GM12878 (cell line): ENCODE measurements around the gene SPINT2. TPM values are rescaled to one million over a fixed set of nuclear protein-coding genes. Genes with fewer than 3 reads are reported as not detected.
"Not testable (repeated sequence)": the region's sequence is repeated elsewhere in the genome, so short reads cannot be mapped to it uniquely, and the experiment has no call there.

Experiments
- ATAC-seq: fragments of 200-7000 bp; cut with Tn5 transposase; 3 replicates; pipeline ENCODE4 v1.9.1; 2020; ENCODE audit warnings: mild to moderate bottlenecking, moderate library complexity
- BruUV-seq: library from RNA; stranded (reverse); fragments of 400-500 nt; replicated peaks from 2 replicates; lab custom pipeline; 2021; lab: Mats Ljungman, UMichigan
- CTCF ChIA-PET: fragments of 300-600 bp; sonication (Branson Sonifier 250); formaldehyde crosslinking; extraction: SDS; loops from one replicate; lab custom pipeline; 2021; ENCODE audit warnings: inconsistent platforms; lab: Yijun Ruan, JAX
- POLR2A ChIA-PET: fragments of 350-600 bp; formaldehyde crosslinking; extraction: SDS; loops from one replicate; lab custom pipeline; 2021; ENCODE audit warnings: inconsistent platforms; lab: Charles Lee
- RAD21 ChIA-PET: fragments of 300-600 bp; sonication (Branson Sonifier 250); formaldehyde crosslinking; loops from one replicate; lab custom pipeline; 2023; ENCODE audit warnings: antibody characterized with exemption; ENCODE audit not compliant: unreplicated experiment; lab: Charles Lee
- SMC1A ChIA-PET: fragments of 300-600 bp; sonication (Branson Sonifier 250); formaldehyde crosslinking; loops from one replicate; lab custom pipeline; 2023; ENCODE audit not compliant: unreplicated experiment, uncharacterized antibody; lab: Charles Lee
- DNase-seq: peaks from one replicate; pipeline ENCODE4 v3.0.0-alpha.2; 2011; ENCODE audit warnings: low read depth, low spot score
- FAIRE-seq: peaks from 3 replicates; lab custom pipeline; 2011; peaks lifted over from hg19 to GRCh38; lab: Jason Lieb, UNC
- H2AFZ ChIP-seq: 2 replicates; pipeline ENCODE4 v1.6.0; 2011; ENCODE audit warnings: low read depth, low read length, control low read depth; ENCODE audit not compliant: control insufficient read depth
- H3K27ac ChIP-seq: 2 replicates; pipeline ENCODE4 v1.5.1; 2011; ENCODE audit warnings: control low read depth; ENCODE audit not compliant: control insufficient read depth, insufficient read depth
- H3K27me3 ChIP-seq, 2 experiments: replicated peaks in 1 of 2; 2 replicates each; pipeline versions ENCODE4 v1.6.0 to v1.6.1; 2011; ENCODE audit warnings: low read length in 1 of 2; ENCODE audit not compliant: control insufficient read depth in 2 of 2, insufficient read depth in 2 of 2
- H3K36me3 ChIP-seq, 2 experiments: 2 replicates each; pipeline ENCODE4 v1.5.1; 2011; ENCODE audit warnings: low read length in 1 of 2; ENCODE audit not compliant: control insufficient read depth in 2 of 2, insufficient read depth in 2 of 2
- H3K4me1 ChIP-seq: 2 replicates; pipeline ENCODE4 v1.6.1; 2011; ENCODE audit warnings: mild to moderate bottlenecking, low read length, moderate library complexity, mixed read lengths; ENCODE audit not compliant: control insufficient read depth, insufficient read depth
- H3K4me2 ChIP-seq: 2 replicates; pipeline ENCODE4 v1.6.0; 2011; ENCODE audit warnings: control low read depth; ENCODE audit not compliant: control insufficient read depth, insufficient read depth
- H3K4me3 ChIP-seq: fragments of 200-600 bp; sonication (generic); 2 replicates; pipeline ENCODE4 v1.5.1; 2016
- H3K79me2 ChIP-seq: 2 replicates; pipeline ENCODE4 v1.6.0; 2011; ENCODE audit warnings: low read length; ENCODE audit not compliant: control insufficient read depth, insufficient read depth
- H3K9ac ChIP-seq: 2 replicates; pipeline ENCODE4 v1.8.0; 2011; ENCODE audit warnings: low read length, control low read depth, mixed read lengths; ENCODE audit not compliant: control insufficient read depth, insufficient read depth
- H3K9me3 ChIP-seq: replicated peaks from 3 replicates; pipeline ENCODE4 v1.5.1; 2011; ENCODE audit warnings: mild to moderate bottlenecking, low read length; ENCODE audit not compliant: control insufficient read depth, insufficient read depth
- H4K20me1 ChIP-seq: 2 replicates; pipeline ENCODE4 v1.6.0; 2011; ENCODE audit not compliant: control insufficient read depth, insufficient read depth
- BMI1 ChIP-seq: fragments of 450-650 bp; IDR thresholded peaks from 2 replicates; pipeline ENCODE4 v1.6.1; 2016; ENCODE audit warnings: mild to moderate bottlenecking, moderate library complexity, borderline replicate concordance
- EP300 ChIP-seq, 2 experiments: fragments of 150-350 bp in 1 of 2; IDR thresholded peaks; 2 replicates each; pipeline ENCODE4 v1.6.1; 2011 to 2012; ENCODE audit warnings: low read depth in 2 of 2, low read length in 2 of 2, borderline replicate concordance in 1 of 2, improper control_type of control experiment in 1 of 2, inconsistent platforms in 1 of 2; ENCODE audit not compliant: control insufficient read depth in 1 of 2
- MYC ChIP-seq: IDR thresholded peaks from 2 replicates; pipeline ENCODE4 v1.6.1; 2011; ENCODE audit warnings: mild to moderate bottlenecking, low read length, moderate library complexity, inconsistent platforms; ENCODE audit not compliant: insufficient read depth, insufficient replicate concordance, insufficient read length, severe bottlenecking
- RAD51 ChIP-seq: fragments of 450-650 bp; IDR thresholded peaks from 2 replicates; pipeline ENCODE4 v1.6.1; 2016; ENCODE audit warnings: moderate library complexity, mild to moderate bottlenecking, inconsistent platforms
- SIN3A ChIP-seq: IDR thresholded peaks from 2 replicates; pipeline ENCODE4 v1.6.1; 2012; ENCODE audit warnings: low read depth, low read length, improper control_type of control experiment
- WGBS: methylation state at CpG from one replicate; pipeline ENCODE4 v1.1.6; 2016; ENCODE audit warnings: low lambda C conversion rate; ENCODE audit not compliant: insufficient replicate concordance, insufficient coverage; ENCODE audit errors: missing lambda C conversion rate; 5-methylcytosine and 5-hydroxymethylcytosine counted together
- in situ Hi-C: fragments of 300-500 bp; cut with MboI; formaldehyde crosslinking; loops from 9 replicates; pipeline ENCODE4 v1.14.3; 2018; ENCODE audit warnings: mixed read lengths
- intact Hi-C: fragments of 100-400 bp; cut with micrococcal nuclease; formaldehyde crosslinking; loops from one replicate; pipeline ENCODE4 v1.14.2; 2022; ENCODE audit not compliant: unreplicated experiment
- polyA plus RNA-seq, 11 experiments: library from polyadenylated mRNA; depleted of rRNA in 4 of 11; unstranded in 6 of 11; stranded (reverse) in 5 of 11; fragments of >200 nt; fragmentation: Nextera tagmentation in 4 of 11; fragmentation: Illumina TruSeq in 1 of 11; extraction: Ambion mirVana in 4 of 11; extraction: Trizol in 1 of 11; gene quantifications; 1 replicate in 1 of 11; 2 replicates in 10 of 11; pipeline versions ENCODE4 v1.2.1 to v1.2.3, GENCODE V29; 2011 to 2016; ENCODE audit warnings: inconsistent platforms in 2 of 11, missing spikeins in 2 of 11, low read depth in 1 of 11
- total RNA-seq, 4 experiments: library from RNA; depleted of rRNA in 3 of 4; stranded (reverse); fragments of >200 nt in 3 of 4; fragmentation: Illumina TruSeq in 1 of 4; extraction: Trizol in 1 of 4; gene quantifications; 2 replicates each; pipeline versions ENCODE4 v1.2.1 to v1.2.3, GENCODE V29; 2013 to 2021
- TF ChIP-seq, protein P1 (sequence below): fragments of 450-650 bp; IDR thresholded peaks from 2 replicates; pipeline ENCODE4 v1.6.1; 2018; ENCODE audit warnings: borderline replicate concordance, mild to moderate bottlenecking; ENCODE audit not compliant: partially characterized antibody
- TF ChIP-seq, protein P2 (sequence below): fragments of 150-350 bp; IDR thresholded peaks from 2 replicates; pipeline ENCODE4 v1.6.1; 2014; ENCODE audit warnings: mild to moderate bottlenecking, low read depth, low read length

The SPINT2 gene
- total and polyA plus RNA-seq, 10 of the 15 experiments (the other 5 are each of a cell fraction or from before 2014, with no cell fraction given): 0.15 to 26.5 (median 17.5) TPM

- H3K9me3 ChIP-seq, POLR2A ChIA-PET, FAIRE-seq, H3K4me3 ChIP-seq, H4K20me1 ChIP-seq, H3K27me3 ChIP-seq, H3K9ac ChIP-seq, H3K4me1 ChIP-seq, BruUV-seq, in situ Hi-C loops, H3K27ac ChIP-seq, H3K36me3 ChIP-seq, H2AFZ ChIP-seq, DNase-seq, H3K79me2 ChIP-seq, ATAC-seq: not testable (repeated sequence)
- ChIA-PET CTCF (interaction anchor here (1.0 to 4.1 kb wide), 5 partner anchors 9 to 322 kb away, joined by 3 to 80 read pairs (median 7); partner anchors contain the start of genes CATSPERG, PSMD8, SIPA1L3 and WDR87), RAD21 (interaction anchor here (0.7 to 3.1 kb wide), 4 partner anchors 112 to 323 kb away, joined by 3 to 16 read pairs (median 3); partner anchors contain the start of gene PSMD8), SMC1A (interaction anchor here (1.3 to 2.5 kb wide), 2 partner anchors 319 to 323 kb away, joined by 3 to 16 read pairs; no protein-coding TSS in a partner anchor)
- intact Hi-C loops: loop anchor here (5.0 kb wide), 1 partner anchor 328 kb away; no protein-coding TSS in a partner anchor
- 0 out of 2 replicates have a peak, but pooled peaks have one; percentile 0 for TF ChIP-seq RAD51
- peak overlapping the region; percentile 72; the same call in 1 of the 2 replicates for H3K4me2 ChIP-seq
- WGBS: 84% methylated on average over 6 of the region's 6 CpGs
Measured at GRCh38 chr19:38224863-38225218, 39.5 kb upstream of the SPINT2 start.

DNA sequence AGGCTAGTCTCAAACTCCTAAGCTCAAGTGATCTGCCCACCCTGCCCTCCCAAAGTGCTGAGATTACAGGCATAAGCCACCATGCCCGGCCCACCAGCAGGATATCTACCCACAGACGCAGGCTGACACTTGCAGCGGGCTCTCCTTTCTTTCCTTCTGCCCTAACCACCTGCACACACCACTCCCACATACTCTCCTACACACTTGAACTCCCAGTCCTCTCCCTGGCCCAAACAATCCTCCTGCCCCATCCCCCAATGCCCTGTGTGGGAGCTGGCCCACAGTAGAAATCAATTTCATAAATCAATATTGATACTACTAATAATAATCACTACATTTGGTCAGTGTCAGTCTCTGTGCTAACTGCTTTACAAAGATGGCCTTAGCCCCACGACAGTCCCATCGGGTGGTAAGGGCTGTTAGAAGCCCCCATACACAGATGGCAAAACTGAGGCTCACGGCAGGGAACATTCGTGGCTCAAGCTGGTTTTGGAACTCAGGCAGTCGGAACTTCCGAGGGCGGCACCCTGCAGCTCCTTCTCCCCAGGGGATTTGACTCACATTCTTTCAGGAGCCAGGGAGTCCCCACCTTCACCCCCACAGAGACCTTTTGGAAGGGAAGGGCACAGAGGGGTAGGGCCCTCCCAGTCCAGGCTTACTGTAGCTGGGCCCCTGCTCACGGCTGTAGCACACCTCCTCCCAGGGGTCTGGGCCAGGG is 36.9 kb upstream of the SPINT2 start:
- no peak for DNase-seq
- ChIA-PET CTCF (interaction anchor here (0.6 to 4.1 kb wide), 8 partner anchors 10 to 325 kb away, joined by 3 to 80 read pairs (median 4); partner anchors contain the start of genes CATSPERG, RASGRP4, SIPA1L3 and WDR87), RAD21 (interaction anchor here (3.1 kb wide), 1 partner anchor 325 kb away, joined by 16 read pairs; no protein-coding TSS in a partner anchor), SMC1A (no interaction called here), POLR2A (no interaction called here)
- in situ Hi-C loops: no loop called here
- no peaks in the 10 kb centered on the region for H4K20me1 ChIP-seq
- 38% methylated on average over 11 of the region's 11 CpGs for WGBS
- H3K27ac ChIP-seq: no peak overlapping the region
- H3K79me2 ChIP-seq: no peaks in the 10 kb centered on the region
- H3K4me1 ChIP-seq: 0 out of 2 replicates have a peak, but pooled peaks cover 4% of the 10 kb centered on the region
- no peak overlapping the region for H2AFZ ChIP-seq
- H3K27me3 ChIP-seq: peaks cover 8% of the 10 kb centered on the region in 2 experiments; a peak in 3 of 4 replicates
- no peaks in the 10 kb centered on the region for H3K9me3 ChIP-seq
- H3K4me2 ChIP-seq: no peak overlapping the region
- no peak for ATAC-seq
- no TSS peak for BruUV-seq
- intact Hi-C loops: loop anchor here (5.0 kb wide), 1 partner anchor 330 kb away; no protein-coding TSS in a partner anchor
- H3K4me3 ChIP-seq: no peak overlapping the region
- no peak overlapping the region for H3K9ac ChIP-seq
- no peaks in the 10 kb centered on the region for H3K36me3 ChIP-seq
- FAIRE-seq: no peak
- TF ChIP-seq EP300 (IDR thresholded peaks at IDR 0.05; ENCODE audit: borderline replicate concordance in 1 of 2, control insufficient read depth in 1 of 2, low read depth in 2 of 2, low read length in 2 of 2) (no peak), BMI1 (no peak), SIN3A (no peak), MYC (no peak)
- TF ChIP-seq, protein P1, sequence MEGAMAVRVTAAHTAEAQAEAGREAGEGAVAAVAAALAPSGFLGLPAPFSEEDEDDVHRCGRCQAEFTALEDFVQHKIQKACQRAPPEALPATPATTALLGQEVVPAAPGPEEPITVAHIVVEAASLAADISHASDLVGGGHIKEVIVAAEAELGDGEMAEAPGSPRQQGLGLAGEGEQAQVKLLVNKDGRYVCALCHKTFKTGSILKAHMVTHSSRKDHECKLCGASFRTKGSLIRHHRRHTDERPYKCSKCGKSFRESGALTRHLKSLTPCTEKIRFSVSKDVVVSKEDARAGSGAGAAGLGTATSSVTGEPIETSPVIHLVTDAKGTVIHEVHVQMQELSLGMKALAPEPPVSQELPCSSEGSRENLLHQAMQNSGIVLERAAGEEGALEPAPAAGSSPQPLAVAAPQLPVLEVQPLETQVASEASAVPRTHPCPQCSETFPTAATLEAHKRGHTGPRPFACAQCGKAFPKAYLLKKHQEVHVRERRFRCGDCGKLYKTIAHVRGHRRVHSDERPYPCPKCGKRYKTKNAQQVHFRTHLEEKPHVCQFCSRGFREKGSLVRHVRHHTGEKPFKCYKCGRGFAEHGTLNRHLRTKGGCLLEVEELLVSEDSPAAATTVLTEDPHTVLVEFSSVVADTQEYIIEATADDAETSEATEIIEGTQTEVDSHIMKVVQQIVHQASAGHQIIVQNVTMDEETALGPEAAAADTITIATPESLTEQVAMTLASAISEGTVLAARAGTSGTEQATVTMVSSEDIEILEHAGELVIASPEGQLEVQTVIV: no peak
- TF ChIP-seq, protein P2, sequence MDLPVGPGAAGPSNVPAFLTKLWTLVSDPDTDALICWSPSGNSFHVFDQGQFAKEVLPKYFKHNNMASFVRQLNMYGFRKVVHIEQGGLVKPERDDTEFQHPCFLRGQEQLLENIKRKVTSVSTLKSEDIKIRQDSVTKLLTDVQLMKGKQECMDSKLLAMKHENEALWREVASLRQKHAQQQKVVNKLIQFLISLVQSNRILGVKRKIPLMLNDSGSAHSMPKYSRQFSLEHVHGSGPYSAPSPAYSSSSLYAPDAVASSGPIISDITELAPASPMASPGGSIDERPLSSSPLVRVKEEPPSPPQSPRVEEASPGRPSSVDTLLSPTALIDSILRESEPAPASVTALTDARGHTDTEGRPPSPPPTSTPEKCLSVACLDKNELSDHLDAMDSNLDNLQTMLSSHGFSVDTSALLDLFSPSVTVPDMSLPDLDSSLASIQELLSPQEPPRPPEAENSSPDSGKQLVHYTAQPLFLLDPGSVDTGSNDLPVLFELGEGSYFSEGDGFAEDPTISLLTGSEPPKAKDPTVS: no peak
